ENCODE results near the gene DNAJC5G. TPM values are rescaled to one million over a fixed set of nuclear protein-coding genes. Genes with fewer than 3 reads are reported as not detected.
A peak's percentile ranks its signal among the peaks of the same experiment; 100 is the strongest.

Gene DNAJC5G
- total and polyA plus RNA-seq, 9 of the 15 experiments (the other 6 are each of a cell fraction or from before 2014, with no cell fraction given) = not detected

- Histone ChIP-seq H4K20me1 (replicated peaks; ENCODE audit: control insufficient read depth, insufficient read depth, low read length) (0 out of 2 replicates have a peak, but pooled peaks cover 6% of the 10 kb centered on the region), H3K4me3 (no peak overlapping the region), H3K4me2 (ENCODE audit: insufficient read depth, low read length) (no peak overlapping the region), H3K36me3 (ENCODE audit: control insufficient read depth, insufficient read depth, low read length) (peaks cover 20% of the 10 kb centered on the region; the same call in 1 of the 3 replicates), H3K4me1 (replicated peaks in 1 of 2; ENCODE audit: control insufficient read depth in 2 of 2, insufficient read depth in 2 of 2, low read length in 2 of 2) (peaks cover 0 to 8% of the 10 kb centered on the region in 2 experiments; a peak in 3 of 5 replicates), H3K9ac (ENCODE audit: insufficient read depth in 1 of 2, low read depth in 2 of 2, low read length in 2 of 2) (no peak overlapping the region), H3K27me3 (ENCODE audit: control insufficient read depth in 2 of 2, insufficient read depth in 2 of 2, low read length in 2 of 2) (no peaks in the 10 kb centered on the region), H3K27ac (ENCODE audit: extremely low read depth, low read depth, low read length) (no peak overlapping the region), H3K9me1 (ENCODE audit: control insufficient read depth, insufficient read depth, low read length) (peaks cover 7% of the 10 kb centered on the region), H3K9me3 (replicated peaks; ENCODE audit: control insufficient read depth, insufficient read depth, low read depth, low read length) (no peaks in the 10 kb centered on the region), H3K79me2 (ENCODE audit: control insufficient read depth, insufficient read depth, low read length) (no peaks in the 10 kb centered on the region), H2AFZ (ENCODE audit: low read depth, low read length) (no peak overlapping the region)
- in situ Hi-C loops (cut with MboI) (no loop called here), intact Hi-C loops (cut with micrococcal nuclease) (no loop called here)
- 68% methylated on average over 8 of the region's 8 CpGs for WGBS (ENCODE audit: insufficient coverage, low coverage, missing lambda C conversion rate)
- FAIRE-seq (no peak), DNase-seq (ENCODE audit: extremely low read depth in 1 of 4, low spot score in 3 of 4) (no peak), ATAC-seq (no peak)
- BruUV-seq (replicated peaks) = no TSS peak
- POLR2A ChIA-PET = interaction anchor here (0.6 to 1.8 kb wide), 5 partner anchors 9 to 148 kb away, joined by 3 to 4 read pairs (median 3); no protein-coding TSS in a partner anchor
- CTCF ChIA-PET (ENCODE audit: low intra/inter-chr PET ratio) = interaction anchor here (0.6 kb wide), 1 partner anchor 35 kb away, joined by 3 read pairs; no protein-coding TSS in a partner anchor
- TF ChIP-seq EWSR1 (IDR thresholded peaks at IDR 0.05; ENCODE audit: borderline replicate concordance, low read depth, partially characterized antibody) = no peak
- TF ChIP-seq PCBP1 (IDR thresholded peaks at IDR 0.05; ENCODE audit: low read depth, low read length, poor library complexity, severe bottlenecking) = no peak
- no peak for TF ChIP-seq FOXO4 (CRISPR knock-in tag; IDR thresholded peaks at IDR 0.05)
- TF ChIP-seq FOXK1 (CRISPR knock-in tag; IDR thresholded peaks at IDR 0.05; ENCODE audit: borderline replicate concordance) = no peak
- no peak for TF ChIP-seq STAT6 (CRISPR knock-in tag; IDR thresholded peaks at IDR 0.05)
- peak; percentile 89 for TF ChIP-seq ZNF121 (CRISPR knock-in tag; conservative IDR thresholded peaks at IDR 0.05)
- no peak for TF ChIP-seq MEIS2 (IDR thresholded peaks at IDR 0.05; ENCODE audit: partially characterized antibody)
- TF ChIP-seq U2AF1 (optimal IDR thresholded peaks at IDR 0.05; ENCODE audit: low read depth, low read length) = no peak
- no peak for TF ChIP-seq ZNF217 (CRISPR knock-in tag; IDR thresholded peaks at IDR 0.05)
- TF ChIP-seq NCOA4 (IDR thresholded peaks at IDR 0.05; ENCODE audit: partially characterized antibody) = no peak
- TF ChIP-seq ZNF282 (CRISPR knock-in tag; IDR thresholded peaks at IDR 0.05) = no peak
- TF ChIP-seq CBFA2T3 (IDR thresholded peaks at IDR 0.05) = peak; percentile 8; the same call in 1 of the 2 replicates
- TF ChIP-seq PTTG1 (tag; IDR thresholded peaks at IDR 0.05; ENCODE audit: low read depth) = no peak
- peak; percentile 79 for TF ChIP-seq TCF7 (IDR thresholded peaks at IDR 0.05; ENCODE audit: borderline replicate concordance)
- TF ChIP-seq ZFPM2 (CRISPR knock-in tag; IDR thresholded peaks at IDR 0.05) = no peak
- no peak for TF ChIP-seq NKRF (IDR thresholded peaks at IDR 0.05; ENCODE audit: borderline replicate concordance)
- no peak for TF ChIP-seq SNIP1 (IDR thresholded peaks at IDR 0.05; ENCODE audit: low read depth)
Measured at GRCh38 chr2:27313882-27314645, 38.8 kb downstream of the DNAJC5G start.

Data from K562 (cell line).